ENCODE measurements around the gene SLC2A5. TPM values are rescaled to one million over a fixed set of nuclear protein-coding genes. Genes with fewer than 3 reads are reported as not detected.

The SLC2A5 gene
- total and polyA plus RNA-seq, 2 donors (not counting 3 experiments of a cell fraction or from before 2014, with no cell fraction given): not detected

DNA sequence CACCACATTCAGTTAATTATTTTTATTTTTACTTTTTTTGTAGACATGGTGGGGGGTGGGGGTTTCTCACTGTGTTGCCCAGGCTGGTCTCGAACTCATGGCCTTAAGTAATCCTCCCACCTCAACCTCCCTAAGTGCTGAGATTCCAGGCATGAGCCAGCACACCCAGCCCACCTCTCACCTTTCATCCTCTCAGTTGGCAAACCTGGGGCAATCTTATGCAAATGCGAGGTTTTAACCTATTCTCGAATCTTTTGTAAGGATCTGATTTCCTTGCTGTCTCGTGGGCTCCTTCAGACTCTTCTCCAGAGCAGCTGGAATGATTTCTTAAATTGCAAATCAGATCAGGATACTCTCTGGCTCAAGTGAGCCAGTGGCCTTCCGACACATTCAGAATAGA, 36.1 kb downstream of the SLC2A5 start:
- no TSS peak for BruUV-seq (replicated peaks)
- ChIA-PET POLR2A (no interaction called here), CTCF (interaction anchor here (1.7 kb wide), 1 partner anchor 29 kb away, joined by 6 read pairs; no protein-coding TSS in a partner anchor)
- H3K27ac ChIP-seq (ENCODE audit: insufficient read depth, low read depth, low read length): no peak overlapping the region
- no peaks in the 10 kb centered on the region for H3K4me1 ChIP-seq (ENCODE audit: control insufficient read depth, extremely low read depth, insufficient read depth, low read length)
- H2AFZ ChIP-seq (ENCODE audit: low read depth, low read length): no peak overlapping the region
- FAIRE-seq (no peak), DNase-seq (ENCODE audit: low read depth, low spot score) (no peak)
- H3K9me3 ChIP-seq (replicated peaks; ENCODE audit: control insufficient read depth, insufficient read depth, low read length): no peaks in the 10 kb centered on the region
- no peaks in the 10 kb centered on the region for H3K9me1 ChIP-seq (replicated peaks; ENCODE audit: control insufficient read depth, extremely low read depth, insufficient read depth, low read length)
- dilution Hi-C loops (cut with MboI; ENCODE audit: extremely low pct_ligation_motif_present, low sequenced_read_pairs) (no loop called here), intact Hi-C loops (cut with micrococcal nuclease) (no loop called here)
- no peaks in the 10 kb centered on the region for H4K20me1 ChIP-seq (replicated peaks; ENCODE audit: control insufficient read depth, extremely low read depth, insufficient read depth, low read length)
- H3K4me3 ChIP-seq (replicated peaks in 1 of 3; ENCODE audit: insufficient read depth in 1 of 3, low read depth in 1 of 3, low read length in 3 of 3): no peak overlapping the region
- TF ChIP-seq FOS (IDR thresholded peaks at IDR 0.05; ENCODE audit: borderline replicate concordance, insufficient read depth, low read length): no peak
- no peak for TF ChIP-seq JUN (IDR thresholded peaks at IDR 0.05; ENCODE audit: borderline replicate concordance, insufficient read depth, insufficient read length, low read depth)
- TF ChIP-seq, protein P1, sequence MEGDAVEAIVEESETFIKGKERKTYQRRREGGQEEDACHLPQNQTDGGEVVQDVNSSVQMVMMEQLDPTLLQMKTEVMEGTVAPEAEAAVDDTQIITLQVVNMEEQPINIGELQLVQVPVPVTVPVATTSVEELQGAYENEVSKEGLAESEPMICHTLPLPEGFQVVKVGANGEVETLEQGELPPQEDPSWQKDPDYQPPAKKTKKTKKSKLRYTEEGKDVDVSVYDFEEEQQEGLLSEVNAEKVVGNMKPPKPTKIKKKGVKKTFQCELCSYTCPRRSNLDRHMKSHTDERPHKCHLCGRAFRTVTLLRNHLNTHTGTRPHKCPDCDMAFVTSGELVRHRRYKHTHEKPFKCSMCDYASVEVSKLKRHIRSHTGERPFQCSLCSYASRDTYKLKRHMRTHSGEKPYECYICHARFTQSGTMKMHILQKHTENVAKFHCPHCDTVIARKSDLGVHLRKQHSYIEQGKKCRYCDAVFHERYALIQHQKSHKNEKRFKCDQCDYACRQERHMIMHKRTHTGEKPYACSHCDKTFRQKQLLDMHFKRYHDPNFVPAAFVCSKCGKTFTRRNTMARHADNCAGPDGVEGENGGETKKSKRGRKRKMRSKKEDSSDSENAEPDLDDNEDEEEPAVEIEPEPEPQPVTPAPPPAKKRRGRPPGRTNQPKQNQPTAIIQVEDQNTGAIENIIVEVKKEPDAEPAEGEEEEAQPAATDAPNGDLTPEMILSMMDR (IDR thresholded peaks at IDR 0.05; ENCODE audit: extremely low read depth in 1 of 2, insufficient read depth in 1 of 2, low read depth in 1 of 2, low read length in 2 of 2): no peak
- TF ChIP-seq, protein P2, sequence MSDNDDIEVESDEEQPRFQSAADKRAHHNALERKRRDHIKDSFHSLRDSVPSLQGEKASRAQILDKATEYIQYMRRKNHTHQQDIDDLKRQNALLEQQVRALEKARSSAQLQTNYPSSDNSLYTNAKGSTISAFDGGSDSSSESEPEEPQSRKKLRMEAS (IDR thresholded peaks at IDR 0.05; ENCODE audit: insufficient read depth, insufficient read length): no peak
- no peak for TF ChIP-seq MYC (IDR thresholded peaks at IDR 0.05; ENCODE audit: low read depth, low read length)
- TF ChIP-seq POLR2A (IDR thresholded peaks at IDR 0.05; ENCODE audit: low read depth, low read length): no peak
- no peak for TF ChIP-seq POLR2AphosphoS5 (IDR thresholded peaks at IDR 0.05; ENCODE audit: insufficient read depth, low read depth, low read length)
- no peak for TF ChIP-seq EZH2 (IDR thresholded peaks at IDR 0.05; ENCODE audit: borderline replicate concordance, low read depth, low read length, severe bottlenecking)
- no peak for TF ChIP-seq GATA2 (IDR thresholded peaks at IDR 0.05; ENCODE audit: insufficient read depth, insufficient read length, low read depth, low read length)
- no peak overlapping the region for H3K9ac ChIP-seq (replicated peaks; ENCODE audit: extremely low read depth, insufficient read depth, low read length)
- no peak overlapping the region for H3K4me2 ChIP-seq (ENCODE audit: insufficient read depth, low read length)
- peaks cover 0 to 6% of the 10 kb centered on the region in 2 experiments for H3K27me3 ChIP-seq (ENCODE audit: control insufficient read depth in 2 of 2, insufficient read depth in 2 of 2, low read length in 2 of 2)
- H3K79me2 ChIP-seq (ENCODE audit: control insufficient read depth, insufficient read depth, low read length): no peaks in the 10 kb centered on the region
- H3K36me3 ChIP-seq (ENCODE audit: control insufficient read depth in 2 of 2, extremely low read depth in 1 of 2, insufficient read depth in 2 of 2, low read length in 2 of 2): no peaks in the 10 kb centered on the region

Measured in endothelial cell of umbilical vein (primary cell).